ENCODE measurements around the gene RGS2.
A peak's percentile ranks its signal among the peaks of the same experiment; 100 is the strongest.

RGS2 gene, protein sequence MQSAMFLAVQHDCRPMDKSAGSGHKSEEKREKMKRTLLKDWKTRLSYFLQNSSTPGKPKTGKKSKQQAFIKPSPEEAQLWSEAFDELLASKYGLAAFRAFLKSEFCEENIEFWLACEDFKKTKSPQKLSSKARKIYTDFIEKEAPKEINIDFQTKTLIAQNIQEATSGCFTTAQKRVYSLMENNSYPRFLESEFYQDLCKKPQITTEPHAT

DNA sequence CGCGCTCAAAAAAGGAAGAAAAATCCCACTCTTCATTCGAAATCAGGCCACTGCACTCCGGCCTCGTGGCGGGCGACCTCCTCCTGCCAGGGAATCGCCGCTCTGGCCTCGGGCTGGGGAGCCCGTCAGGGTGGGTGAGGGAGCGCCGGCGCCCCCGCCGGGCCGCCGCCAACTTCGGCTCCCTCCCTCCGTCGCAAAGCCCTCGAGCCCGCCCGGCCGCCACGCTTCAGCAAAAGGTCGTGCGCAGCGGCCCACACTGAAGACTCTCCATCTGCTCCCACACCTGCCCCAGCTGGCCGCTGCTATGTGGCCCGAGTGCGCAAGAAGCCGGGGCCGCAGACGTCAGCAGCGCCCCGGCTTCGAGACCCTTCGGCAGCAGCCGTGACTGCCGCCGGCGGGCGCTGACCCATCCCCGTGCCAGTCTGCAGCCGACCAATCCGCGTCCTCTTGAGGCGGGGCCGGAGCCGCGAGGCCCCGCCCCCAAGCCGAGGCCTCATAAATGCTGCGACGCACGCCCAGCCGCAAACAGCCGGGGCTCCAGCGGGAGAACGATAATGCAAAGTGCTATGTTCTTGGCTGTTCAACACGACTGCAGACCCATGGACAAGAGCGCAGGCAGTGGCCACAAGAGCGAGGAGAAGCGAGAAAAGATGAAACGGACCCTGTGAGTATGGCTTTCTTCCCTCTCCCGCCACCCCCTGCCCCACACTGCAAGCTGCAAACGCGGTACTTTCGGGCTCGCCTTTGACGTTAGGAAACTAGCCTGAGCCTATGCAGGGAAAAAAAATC lies at the start of gene RGS2:
TSS of gene RGS2 (plus strand) at position 522 of the 789 bp plus-strand sequence. CDS start at position 555, 33 bp downstream.
- DNase-seq = peak; percentile 83 to 91

GRCh38 chr1:192759104-192759503 lies 49.7 kb upstream of the RGS2 start:
- no peak for DNase-seq

- DNase-seq = no peak
Observed at GRCh38 chr1:192762265-192762664, 46.6 kb upstream of the RGS2 start.

DNA sequence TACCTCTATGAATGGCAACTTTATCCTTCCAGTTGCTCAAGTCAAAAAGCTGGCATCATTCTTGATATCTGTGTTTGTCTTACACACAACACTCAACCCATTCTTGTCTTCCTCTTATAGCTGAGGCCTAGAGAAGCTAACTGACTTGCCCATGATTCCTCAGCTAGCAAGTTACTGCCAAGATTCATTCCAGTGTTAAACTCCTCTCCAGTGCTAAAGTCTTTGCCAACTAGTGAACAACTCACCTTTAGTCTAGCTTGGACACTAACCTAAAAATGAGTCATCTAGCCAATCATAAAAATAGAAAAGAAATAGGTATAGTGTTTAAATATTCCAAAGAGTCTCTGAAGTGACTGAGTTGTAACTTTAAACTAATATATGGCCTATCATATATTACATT lies 45.6 kb upstream of the RGS2 start:
- no peak for DNase-seq

GRCh38 chr1:192763756-192764155 lies 45.1 kb upstream of the RGS2 start:
- DNase-seq = no peak

DNA sequence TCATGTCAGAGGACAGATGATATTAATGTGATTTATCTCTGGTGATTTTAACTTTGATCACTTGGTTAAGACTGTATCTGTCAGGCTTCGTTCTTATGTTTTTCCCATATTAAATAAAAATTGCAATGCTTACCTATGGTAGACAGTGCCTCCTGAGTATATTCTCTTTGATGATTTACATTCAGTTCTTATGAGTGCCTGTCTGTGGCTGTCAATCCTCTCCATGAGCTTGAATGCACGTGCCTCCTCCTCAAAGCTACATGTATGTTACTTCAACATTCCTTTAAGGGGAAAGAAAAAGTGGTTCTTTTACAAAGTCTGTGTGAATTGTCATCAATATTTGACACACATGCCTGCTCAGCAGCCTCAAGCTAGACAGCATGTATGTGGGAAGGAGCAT lies 44.2 kb upstream of the RGS2 start:
- no peak for DNase-seq

GRCh38 chr1:192766009-192766625 lies 42.7 kb upstream of the RGS2 start:
- DNase-seq = no peak

GRCh38 chr1:192766876-192767275 lies 42.0 kb upstream of the RGS2 start:
- DNase-seq = no peak

GRCh38 chr1:192767798-192768197 lies 41.0 kb upstream of the RGS2 start:
- DNase-seq = no peak

- DNase-seq = no peak
Observed at GRCh38 chr1:192768463-192768862, 40.4 kb upstream of the RGS2 start.

DNA sequence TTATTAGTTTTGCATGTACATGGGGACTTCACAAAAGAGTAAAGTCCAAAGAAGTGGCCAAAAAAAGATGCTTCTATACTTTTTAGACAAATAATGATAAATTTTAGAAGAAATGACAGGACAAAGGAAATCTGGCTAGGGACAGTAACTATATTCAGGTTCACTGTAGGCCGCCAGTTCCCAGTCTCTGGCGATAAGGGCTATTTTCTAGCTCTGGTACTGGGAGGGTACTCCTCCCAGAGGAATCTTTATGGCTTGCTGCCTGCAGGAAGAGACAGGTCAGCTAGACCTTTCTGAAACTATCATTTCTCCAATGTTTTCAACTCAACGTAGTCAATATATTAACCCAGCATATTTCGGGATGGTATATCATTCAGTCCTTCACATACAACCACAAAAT lies 37.5 kb upstream of the RGS2 start:
- DNase-seq = no peak

- no peak for DNase-seq
Observed at GRCh38 chr1:192775631-192776030, 33.2 kb upstream of the RGS2 start.

GRCh38 chr1:192776206-192776605 lies 32.6 kb upstream of the RGS2 start:
- DNase-seq = no peak

- no peak for DNase-seq
Observed at GRCh38 chr1:192776998-192777397, 31.8 kb upstream of the RGS2 start.

GRCh38 chr1:192783791-192784190 lies 25.0 kb upstream of the RGS2 start:
- DNase-seq = no peak

DNA sequence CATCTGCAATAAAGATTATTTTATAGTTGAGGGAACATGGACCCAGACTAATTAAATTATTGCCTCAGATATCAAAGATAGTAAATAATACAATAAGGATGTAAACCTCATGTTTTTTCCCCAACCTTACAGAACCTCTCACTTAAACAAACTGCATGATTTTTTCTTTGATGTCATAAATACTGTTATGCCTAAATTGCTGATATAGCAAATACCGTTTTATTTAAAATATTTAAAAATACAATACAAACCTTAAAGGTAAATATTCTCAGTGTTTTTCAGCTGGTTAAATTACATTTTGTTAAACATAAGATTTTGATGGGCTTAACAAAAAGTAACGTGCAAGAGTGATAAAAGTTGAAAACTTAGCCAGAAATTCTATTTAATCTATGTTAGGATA lies 24.4 kb upstream of the RGS2 start:
- no peak for DNase-seq

DNA sequence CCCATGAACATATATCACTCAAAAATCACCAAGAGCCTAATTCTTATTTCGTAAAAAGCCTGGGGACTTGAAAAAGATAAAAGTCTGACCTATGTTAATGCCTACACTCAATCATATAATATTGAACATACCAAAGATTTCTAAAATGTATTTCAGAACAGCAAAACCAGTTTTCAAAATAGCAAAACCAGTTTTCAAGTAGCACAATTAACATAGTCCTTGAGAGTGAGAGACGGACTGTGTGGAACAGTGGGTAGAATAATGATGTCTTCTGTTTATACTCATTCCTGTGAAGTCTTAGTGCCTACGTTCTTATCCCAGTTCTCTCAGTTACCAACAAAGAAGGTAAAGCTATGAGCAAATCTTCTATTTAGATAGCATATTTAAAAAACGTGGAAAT lies 22.3 kb upstream of the RGS2 start:
- no peak for DNase-seq

DNA sequence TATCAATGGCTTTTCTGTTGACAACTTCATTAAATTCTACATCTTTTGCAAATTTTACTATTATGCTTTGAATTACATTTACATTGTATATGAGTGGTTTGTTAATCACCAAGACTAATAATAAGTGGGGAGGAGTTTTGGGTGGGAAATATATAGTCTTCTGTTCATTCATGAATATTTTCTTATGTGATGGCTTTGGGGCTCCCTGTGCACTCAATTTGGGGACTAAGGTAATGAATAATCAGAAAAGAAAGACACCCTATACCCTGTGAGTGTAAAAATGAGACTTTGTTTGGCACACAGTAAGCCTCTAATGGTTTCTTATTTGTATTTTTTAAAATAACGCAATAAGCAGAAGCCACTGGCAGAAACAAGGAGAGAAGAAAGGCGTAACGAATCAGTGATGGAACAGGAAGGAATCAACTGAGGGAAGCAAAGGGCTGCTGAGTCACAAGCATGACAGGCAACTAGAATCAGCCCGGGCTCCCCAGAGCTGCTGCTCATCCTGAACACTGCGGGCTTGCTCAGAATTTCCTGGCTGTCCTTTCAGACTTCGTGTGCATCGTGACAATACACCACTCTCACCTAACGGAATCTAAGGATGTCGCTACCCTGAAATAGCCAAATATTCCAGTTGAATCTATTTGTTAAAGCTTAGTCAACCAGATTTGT lies 20.8 kb upstream of the RGS2 start:
- no peak for DNase-seq

DNA sequence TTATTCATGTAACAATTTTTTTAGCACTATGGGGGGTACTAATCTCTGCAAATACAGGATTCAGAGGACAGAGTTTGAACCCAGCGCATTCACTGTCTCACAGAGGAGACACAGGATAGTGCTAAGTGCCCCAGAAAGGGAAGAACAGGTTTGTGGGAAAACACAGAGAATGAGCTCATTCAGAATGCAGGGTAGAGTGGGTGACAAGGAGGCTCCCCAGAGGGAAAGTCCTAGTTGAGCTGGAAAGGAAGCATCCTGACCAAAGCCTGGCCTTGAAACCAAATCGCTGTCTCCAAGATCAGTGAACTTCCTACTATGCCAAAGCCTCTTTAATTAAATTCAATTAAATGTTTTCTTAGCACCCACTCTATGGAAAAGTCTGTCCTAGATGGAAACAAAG lies 19.0 kb upstream of the RGS2 start:
- no peak for DNase-seq

GRCh38 chr1:192792628-192793027 lies 16.2 kb upstream of the RGS2 start:
- DNase-seq = no peak

DNA sequence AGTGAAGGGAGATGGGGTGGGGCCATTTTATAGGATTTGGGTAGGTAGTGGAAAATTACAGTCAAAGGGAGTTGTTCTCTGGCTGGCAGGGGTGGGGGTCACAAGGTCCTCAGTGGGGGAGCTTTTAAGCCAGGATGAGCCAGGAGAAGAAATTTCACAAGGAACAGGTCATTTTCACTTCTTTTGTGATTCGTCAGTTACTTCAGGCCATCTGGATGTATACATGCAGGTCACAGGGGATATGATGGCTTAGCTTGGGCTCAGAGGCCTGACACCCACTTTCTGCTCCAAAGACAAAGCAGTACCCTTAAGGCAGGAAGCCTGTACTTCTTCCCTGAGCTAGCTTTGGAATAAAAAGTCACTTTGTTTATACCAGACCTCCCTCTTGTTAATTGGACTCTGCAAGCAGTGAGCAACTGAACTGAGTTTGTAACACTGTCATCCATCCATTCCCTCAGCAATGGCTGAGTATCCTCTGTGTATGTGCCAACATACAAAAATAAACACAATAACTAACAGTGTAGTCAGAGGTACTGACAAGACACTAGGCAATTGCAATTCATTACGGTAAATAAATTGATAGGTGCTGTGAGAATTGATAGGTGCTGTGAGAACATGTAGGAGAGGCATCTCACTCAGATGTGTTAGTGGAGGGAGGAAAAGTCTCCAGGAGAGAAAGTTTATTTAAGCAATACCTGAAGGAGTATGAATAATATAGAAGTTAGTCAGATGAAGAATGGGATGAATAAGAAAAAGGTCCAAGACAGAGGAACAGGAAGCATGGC lies 14.7 kb upstream of the RGS2 start:
- no peak for DNase-seq

DNA sequence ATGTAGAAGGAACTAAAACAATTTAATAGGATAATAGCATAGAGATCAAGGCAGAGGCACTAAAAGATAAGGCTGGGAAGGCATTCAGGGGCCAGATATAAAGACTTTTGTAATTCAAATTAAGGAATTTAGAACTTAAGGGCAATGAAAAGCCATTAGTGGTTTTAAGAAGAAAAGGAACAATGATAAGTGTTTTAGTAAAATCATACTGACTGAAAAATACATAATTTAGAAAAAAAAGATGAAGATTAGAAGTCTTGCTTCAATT lies 14.1 kb upstream of the RGS2 start:
- no peak for DNase-seq

Data from NCI-H526 (cell line).